Right lobe of liver (tissue), 4 donors: ENCODE measurements around the gene SIGLEC12.

Source experiments
- CTCF ChIP-seq, 4 donors: fragments of 200-600 bp in 3 of 4; fragments of 450-650 bp in 1 of 4; IDR thresholded peaks; one replicate each; pipeline versions ENCODE4 v1.5.1 to v1.8.0; 2016 to 2022; ENCODE audit warnings: antibody characterized with exemption in 4 of 4, mild to moderate bottlenecking in 2 of 4
- POLR2A ChIP-seq: fragments of 450-650 bp; IDR thresholded peaks from one replicate; pipeline ENCODE4 v1.6.1; 2017; ENCODE audit warnings: antibody characterized with exemption, mild to moderate bottlenecking
- donor health status: DM: no; HTN: no; CAD: no.
- donor health status: DM: no; HTN: no; CAD: no.
- donor health status: DM: no; HTN: yes; CAD: no.

- no peak for TF ChIP-seq CTCF (IDR thresholded peaks at IDR 0.05)
- TF ChIP-seq POLR2A, result no peak
Observed at GRCh38 chr19:51458051-51458645, 43.5 kb downstream of the SIGLEC12 start, which contains the start of gene SIGLEC8.
